H1 (cell line): ENCODE measurements around the gene PTGIR.

ENCODE experiments used
- CHD2 ChIP-seq: IDR thresholded peaks from 2 replicates; pipeline ENCODE4 v1.6.1; 2012; ENCODE audit warnings: low read length, improper control_type of control experiment
- CREB1 ChIP-seq: IDR thresholded peaks from 2 replicates; pipeline ENCODE4 v1.6.1; 2012; ENCODE audit warnings: inconsistent platforms
- CTCF ChIP-seq, 3 experiments: IDR thresholded peaks; 1 replicate in 2 of 3; 2 replicates in 1 of 3; pipeline versions ENCODE4 v1.5.1 to v1.6.1; 2011; ENCODE audit warnings: low read length in 3 of 3, mild to moderate bottlenecking in 3 of 3, inconsistent platforms in 2 of 3, low read depth in 1 of 3, moderate library complexity in 1 of 3; ENCODE audit not compliant: insufficient read depth in 1 of 3; ENCODE audit errors: control extremely low read depth in 1 of 3
- EZH2 ChIP-seq: fragments of 200-600 bp; sonication (generic); IDR thresholded peaks from 2 replicates; pipeline ENCODE4 v1.7.1; 2012; ENCODE audit warnings: low read depth, mild to moderate bottlenecking, moderate library complexity, low read length, inconsistent platforms; ENCODE audit not compliant: severe bottlenecking
- FOSL1 ChIP-seq: IDR thresholded peaks from 2 replicates; pipeline ENCODE4 v1.6.1; 2011; ENCODE audit warnings: mild to moderate bottlenecking, low read depth, low read length, moderate library complexity; ENCODE audit not compliant: insufficient read depth
- POLR2A ChIP-seq, 2 experiments: IDR thresholded peaks; 1 replicate in 1 of 2; 2 replicates in 1 of 2; pipeline ENCODE4 v1.6.1; 2011; ENCODE audit warnings: low read depth in 2 of 2, low read length in 2 of 2, mild to moderate bottlenecking in 2 of 2; ENCODE audit errors: control extremely low read depth in 1 of 2
- POLR2AphosphoS5 ChIP-seq: IDR thresholded peaks from 2 replicates; pipeline ENCODE4 v1.6.1; 2011; ENCODE audit warnings: low read depth, low read length
- RAD21 ChIP-seq, 2 experiments: IDR thresholded peaks in 1 of 2; conservative IDR thresholded peaks in 1 of 2; 2 replicates each; pipeline ENCODE4 v1.6.1; 2011; ENCODE audit warnings: low read depth in 2 of 2, low read length in 2 of 2, improper control_type of control experiment in 1 of 2, inconsistent platforms in 1 of 2, mild to moderate bottlenecking in 1 of 2, moderate library complexity in 1 of 2
- SIN3A ChIP-seq, 2 experiments: IDR thresholded peaks in 1 of 2; conservative IDR thresholded peaks in 1 of 2; 2 replicates each; pipeline ENCODE4 v1.6.1; 2011 to 2012; ENCODE audit warnings: low read length in 2 of 2, improper control_type of control experiment in 1 of 2, low read depth in 1 of 2, mild to moderate bottlenecking in 1 of 2
- SP1 ChIP-seq: IDR thresholded peaks from 2 replicates; pipeline ENCODE4 v1.6.1; 2011; ENCODE audit warnings: low read depth, low read length
- SRF ChIP-seq: IDR thresholded peaks from 2 replicates; pipeline ENCODE4 v1.6.1; 2011; ENCODE audit warnings: mild to moderate bottlenecking, low read depth, low read length, moderate library complexity
- SUZ12 ChIP-seq: fragments of 200-600 bp; sonication (generic); IDR thresholded peaks from 2 replicates; pipeline ENCODE4 v1.6.1; 2012; ENCODE audit warnings: mild to moderate bottlenecking, inconsistent platforms, low read length, moderate library complexity, mixed read lengths
- ZNF274 ChIP-seq: IDR thresholded peaks from 2 replicates; pipeline ENCODE4 v1.7.0; 2012; ENCODE audit warnings: low read length, borderline replicate concordance; ENCODE audit errors: extremely low read depth
- TF ChIP-seq, protein P1 (sequence below): IDR thresholded peaks from 2 replicates; pipeline ENCODE4 v1.6.1; 2012; ENCODE audit warnings: inconsistent platforms

DNA sequence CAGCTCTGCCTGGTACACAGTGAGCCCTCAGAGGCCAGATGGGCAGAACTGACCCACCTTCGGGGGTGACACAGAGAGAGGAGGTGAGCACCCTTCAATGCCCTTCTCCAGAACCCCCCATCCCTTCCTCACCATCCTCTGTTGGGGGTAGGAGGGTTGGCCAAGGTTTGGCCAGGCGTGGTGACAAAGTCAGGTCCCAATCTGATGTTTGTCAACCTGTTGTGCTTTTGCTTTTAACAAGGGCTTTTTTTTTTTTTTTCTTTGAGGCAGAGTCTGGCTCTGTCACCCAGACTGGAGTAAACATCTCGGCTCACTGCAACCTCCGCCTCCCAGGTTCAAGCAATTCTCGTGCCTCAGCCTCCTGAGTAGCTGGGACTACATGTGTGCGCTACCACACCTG, 7.3 kb downstream of the PTGIR start:
- TF ChIP-seq, protein P1, sequence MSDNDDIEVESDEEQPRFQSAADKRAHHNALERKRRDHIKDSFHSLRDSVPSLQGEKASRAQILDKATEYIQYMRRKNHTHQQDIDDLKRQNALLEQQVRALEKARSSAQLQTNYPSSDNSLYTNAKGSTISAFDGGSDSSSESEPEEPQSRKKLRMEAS, result no peak
- TF ChIP-seq POLR2A (IDR thresholded peaks at IDR 0.05; ENCODE audit: control extremely low read depth in 1 of 2, low read depth in 2 of 2, low read length in 2 of 2), result no peak
- TF ChIP-seq RAD21 (IDR thresholded peaks at IDR 0.05 in 1 of 2, conservative IDR thresholded peaks at IDR 0.05 in 1 of 2; ENCODE audit: low read depth in 2 of 2, low read length in 2 of 2), result no peak
- no peak for TF ChIP-seq CTCF (IDR thresholded peaks at IDR 0.05; ENCODE audit: control extremely low read depth in 1 of 3, insufficient read depth in 1 of 3, low read depth in 1 of 3, low read length in 3 of 3)
- TF ChIP-seq SIN3A (conservative IDR thresholded peaks at IDR 0.05 in 1 of 2, IDR thresholded peaks at IDR 0.05 in 1 of 2; ENCODE audit: low read depth in 1 of 2, low read length in 2 of 2), result no peak
- no peak for TF ChIP-seq CHD2
- TF ChIP-seq SRF, result no peak
- no peak for TF ChIP-seq ZNF274
- TF ChIP-seq POLR2AphosphoS5, result no peak
- no peak for TF ChIP-seq EZH2
- TF ChIP-seq SP1, result no peak
- TF ChIP-seq FOSL1, result no peak
- TF ChIP-seq CREB1, result no peak
- TF ChIP-seq SUZ12, result no peak
